Measurements from ENCODE around the gene LTO1. TPM values are rescaled to one million over a fixed set of nuclear protein-coding genes. Genes with fewer than 3 reads are reported as not detected.

The LTO1 gene
- polyA plus RNA-seq, 1 donor (not counting 4 experiments of a cell fraction or from before 2014, with no cell fraction given), result 24.3 TPM

GRCh38 chr11:69630424-69630823, 44.7 kb downstream of the LTO1 start:
- H2AFZ ChIP-seq (ENCODE audit: control insufficient read depth, low read length), result no peak overlapping the region
- no peaks in the 10 kb centered on the region for H4K20me1 ChIP-seq (ENCODE audit: control insufficient read depth, extremely low read depth, insufficient read depth, low read length)
- no peaks in the 10 kb centered on the region for H3K9me3 ChIP-seq (ENCODE audit: control insufficient read depth, low read depth, low read length)
- H3K27ac ChIP-seq (ENCODE audit: control insufficient read depth, insufficient read depth, low read length), result no peak overlapping the region
- no peaks in the 10 kb centered on the region for H3K9me1 ChIP-seq (ENCODE audit: control insufficient read depth, extremely low read depth, insufficient read depth, low read length)
- dilution Hi-C loops (cut with MboI; ENCODE audit: extremely low pct_ligation_motif_present, low sequenced_read_pairs), result no loop called here
- H3K27me3 ChIP-seq (ENCODE audit: control insufficient read depth, extremely low read depth, insufficient read depth, low read length), result no peaks in the 10 kb centered on the region
- no peak for FAIRE-seq
- no peaks in the 10 kb centered on the region for H3K36me3 ChIP-seq (ENCODE audit: control insufficient read depth in 2 of 2, extremely low read depth in 1 of 2, insufficient read depth in 2 of 2, low read length in 2 of 2)
- no peak overlapping the region for H3K4me3 ChIP-seq (ENCODE audit: control insufficient read depth in 2 of 3, extremely low read depth in 1 of 3, insufficient read depth in 2 of 3, low read depth in 1 of 3, low read length in 3 of 3)
- TF ChIP-seq CTCF (optimal IDR thresholded peaks at IDR 0.05 in 1 of 3, IDR thresholded peaks at IDR 0.05 in 1 of 3, conservative IDR thresholded peaks at IDR 0.05 in 1 of 3; ENCODE audit: extremely low read depth in 1 of 3, insufficient read depth in 2 of 3, low read length in 3 of 3) (no peak), EZH2 (IDR thresholded peaks at IDR 0.05; ENCODE audit: low read length) (no peak)
- no peaks in the 10 kb centered on the region for H3K4me1 ChIP-seq (ENCODE audit: control insufficient read depth, extremely low read depth, insufficient read depth, low read length)
- DNase-seq (ENCODE audit: low read depth, low spot score), result no peak
- H3K79me2 ChIP-seq (ENCODE audit: control insufficient read depth, insufficient read depth, low read length), result no peaks in the 10 kb centered on the region
- no peak overlapping the region for H3K4me2 ChIP-seq (ENCODE audit: control insufficient read depth, extremely low read depth, insufficient read depth, low read depth, low read length)
- no peak overlapping the region for H3K9ac ChIP-seq (ENCODE audit: control insufficient read depth, extremely low read depth, insufficient read depth, low read length)

GRCh38 chr11:69630017-69630416, 45.1 kb downstream of the LTO1 start:
- Histone ChIP-seq H3K79me2 (ENCODE audit: control insufficient read depth, insufficient read depth, low read length) (no peaks in the 10 kb centered on the region), H3K9ac (ENCODE audit: control insufficient read depth, extremely low read depth, insufficient read depth, low read length) (no peak overlapping the region), H3K4me2 (ENCODE audit: control insufficient read depth, extremely low read depth, insufficient read depth, low read depth, low read length) (no peak overlapping the region), H2AFZ (ENCODE audit: control insufficient read depth, low read length) (no peak overlapping the region), H3K4me1 (ENCODE audit: control insufficient read depth, extremely low read depth, insufficient read depth, low read length) (no peaks in the 10 kb centered on the region), H3K4me3 (ENCODE audit: control insufficient read depth in 2 of 3, extremely low read depth in 1 of 3, insufficient read depth in 2 of 3, low read depth in 1 of 3, low read length in 3 of 3) (no peak overlapping the region), H4K20me1 (ENCODE audit: control insufficient read depth, extremely low read depth, insufficient read depth, low read length) (no peaks in the 10 kb centered on the region), H3K9me3 (ENCODE audit: control insufficient read depth, low read depth, low read length) (no peaks in the 10 kb centered on the region), H3K9me1 (ENCODE audit: control insufficient read depth, extremely low read depth, insufficient read depth, low read length) (no peaks in the 10 kb centered on the region), H3K36me3 (ENCODE audit: control insufficient read depth in 2 of 2, extremely low read depth in 1 of 2, insufficient read depth in 2 of 2, low read length in 2 of 2) (no peaks in the 10 kb centered on the region), H3K27ac (ENCODE audit: control insufficient read depth, insufficient read depth, low read length) (no peak overlapping the region), H3K27me3 (ENCODE audit: control insufficient read depth, extremely low read depth, insufficient read depth, low read length) (no peaks in the 10 kb centered on the region)
- DNase-seq (ENCODE audit: low read depth, low spot score) (no peak), FAIRE-seq (no peak)
- TF ChIP-seq EZH2 (IDR thresholded peaks at IDR 0.05; ENCODE audit: low read length) (no peak), CTCF (optimal IDR thresholded peaks at IDR 0.05 in 1 of 3, IDR thresholded peaks at IDR 0.05 in 1 of 3, conservative IDR thresholded peaks at IDR 0.05 in 1 of 3; ENCODE audit: extremely low read depth in 1 of 3, insufficient read depth in 2 of 3, low read length in 3 of 3) (no peak)
- dilution Hi-C loops (cut with MboI; ENCODE audit: extremely low pct_ligation_motif_present, low sequenced_read_pairs), result no loop called here

All from keratinocyte (primary cell).